Astrocyte of the cerebellum (primary cell): ENCODE results near the gene MT1M.
"Not testable (repeated sequence)": the region's sequence is repeated elsewhere in the genome, so short reads cannot be mapped to it uniquely, and the experiment has no call there.

Experiments used
- DNase-seq: peaks from one replicate; pipeline ENCODE4 v3.0.0-alpha.2; 2011; ENCODE audit warnings: low read depth
- H3K4me3 ChIP-seq: 2 replicates; pipeline ENCODE4 v1.5.1; 2011; ENCODE audit warnings: mild to moderate bottlenecking, low read depth, low read length, moderate library complexity
- in situ Hi-C: cut with HindIII; loops from 2 replicates; pipeline ENCODE4 v1.10.0; 2017; ENCODE audit warnings: low sequenced_read_pairs
- TF ChIP-seq, protein P1 (sequence below): IDR thresholded peaks from 2 replicates; pipeline ENCODE4 v1.5.1; 2012; ENCODE audit warnings: low read length, low read depth, moderate library complexity, mild to moderate bottlenecking; ENCODE audit errors: missing control alignments

The MT1M gene

DNA sequence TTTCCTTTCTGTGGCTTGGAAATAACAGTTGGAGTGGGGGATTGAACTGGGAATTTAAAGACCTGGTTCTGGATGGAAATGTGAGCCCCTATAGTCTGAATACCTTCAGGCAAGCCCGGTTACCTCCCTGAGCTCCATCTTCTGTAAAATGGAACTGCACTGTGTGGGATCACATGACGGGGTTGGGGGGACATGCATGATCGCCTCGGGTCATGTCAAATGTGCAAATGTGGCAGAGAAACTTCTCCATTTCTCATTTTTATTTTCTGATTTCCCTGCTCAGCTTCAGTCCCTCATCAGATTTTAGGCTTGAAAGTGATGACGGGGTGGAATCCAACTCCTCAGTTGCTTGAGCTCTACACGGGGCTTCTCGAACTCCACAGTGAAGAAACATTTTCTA, 20.8 kb downstream of the MT1M start:
- H3K4me3 ChIP-seq, result no peak overlapping the region
- in situ Hi-C loops, result no loop called here
- no peak for DNase-seq
- TF ChIP-seq, protein P1, sequence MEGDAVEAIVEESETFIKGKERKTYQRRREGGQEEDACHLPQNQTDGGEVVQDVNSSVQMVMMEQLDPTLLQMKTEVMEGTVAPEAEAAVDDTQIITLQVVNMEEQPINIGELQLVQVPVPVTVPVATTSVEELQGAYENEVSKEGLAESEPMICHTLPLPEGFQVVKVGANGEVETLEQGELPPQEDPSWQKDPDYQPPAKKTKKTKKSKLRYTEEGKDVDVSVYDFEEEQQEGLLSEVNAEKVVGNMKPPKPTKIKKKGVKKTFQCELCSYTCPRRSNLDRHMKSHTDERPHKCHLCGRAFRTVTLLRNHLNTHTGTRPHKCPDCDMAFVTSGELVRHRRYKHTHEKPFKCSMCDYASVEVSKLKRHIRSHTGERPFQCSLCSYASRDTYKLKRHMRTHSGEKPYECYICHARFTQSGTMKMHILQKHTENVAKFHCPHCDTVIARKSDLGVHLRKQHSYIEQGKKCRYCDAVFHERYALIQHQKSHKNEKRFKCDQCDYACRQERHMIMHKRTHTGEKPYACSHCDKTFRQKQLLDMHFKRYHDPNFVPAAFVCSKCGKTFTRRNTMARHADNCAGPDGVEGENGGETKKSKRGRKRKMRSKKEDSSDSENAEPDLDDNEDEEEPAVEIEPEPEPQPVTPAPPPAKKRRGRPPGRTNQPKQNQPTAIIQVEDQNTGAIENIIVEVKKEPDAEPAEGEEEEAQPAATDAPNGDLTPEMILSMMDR, result no peak

GRCh38 chr16:56657555-56658326, 25.3 kb downstream of the MT1M start, which contains the start of gene MT1F:
Gene MT1F, plus strand, starts transcription at chr16:56657959. Its CDS starts 100 bp downstream, at chr16:56658059.
- TF ChIP-seq, protein P1, result no peak
- in situ Hi-C loops, result no loop called here
- peak within 1 kb of the TSS; percentile 48 for H3K4me3 ChIP-seq
- no peak for DNase-seq

- in situ Hi-C loops, result no loop called here
- TF ChIP-seq, protein P1, result no peak
- H3K4me3 ChIP-seq, result peak overlapping the region; percentile 48
- DNase-seq, result no peak
These were observed 25.9 kb downstream of the MT1M start for GRCh38 chr16:56658327-56658875.

- H3K4me3 ChIP-seq, result peak overlapping the region; percentile 12
- TF ChIP-seq, protein P1, result no peak
- in situ Hi-C loops, result no loop called here
- no peak for DNase-seq
These were observed 30.2 kb downstream of the MT1M start for GRCh38 chr16:56662357-56663354.

DNA sequence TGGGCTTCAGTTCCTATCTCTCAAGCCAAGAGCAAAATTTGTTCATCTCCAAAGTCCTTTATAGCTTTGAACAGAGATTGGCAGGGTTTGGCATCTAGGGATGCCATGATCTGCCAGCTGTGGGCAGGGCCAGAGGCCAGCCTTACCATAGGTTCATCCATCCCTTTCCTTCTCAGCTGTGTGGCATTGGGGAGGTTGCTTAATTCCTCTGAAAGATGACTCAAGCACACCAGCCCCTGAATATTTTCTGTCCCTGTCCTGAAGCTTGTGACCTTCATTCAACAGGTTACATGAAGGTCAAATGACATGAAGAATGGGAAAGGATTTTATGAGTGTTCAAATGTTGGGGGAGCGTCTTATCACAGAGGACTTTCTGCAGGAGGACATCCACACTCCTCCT, 32.0 kb downstream of the MT1M start:
- H3K4me3 ChIP-seq, result no peak overlapping the region
- TF ChIP-seq, protein P1, result no peak
- no peak for DNase-seq
- in situ Hi-C loops, result no loop called here

- DNase-seq, in situ Hi-C loops, H3K4me3 ChIP-seq: not testable (repeated sequence)
These were observed 33.1 kb downstream of the MT1M start for GRCh38 chr16:56665286-56666261.
